MM.1S (cell line): ENCODE results near the gene CACNA2D1.

Experiments used
- DNase-seq: peaks from one replicate; pipeline ENCODE4 v3.0.0-alpha.2; 2015
- H2AFZ ChIP-seq: fragments of 300-600 bp; sonication (generic); 2 replicates; pipeline ENCODE4 v1.6.0; 2016; ENCODE audit warnings: antibody characterized with exemption, low read length
- H3F3A ChIP-seq: fragments of 300-600 bp; sonication (generic); 2 replicates; pipeline ENCODE4 v1.6.1; 2016; ENCODE audit warnings: mild to moderate bottlenecking, antibody characterized with exemption, low read length, moderate library complexity, mixed read lengths; ENCODE audit not compliant: insufficient read depth
- H3K27ac ChIP-seq: fragments of 300-600 bp; sonication (generic); 2 replicates; pipeline ENCODE4 v1.5.1; 2016; ENCODE audit warnings: mild to moderate bottlenecking, low read length
- H3K27me3 ChIP-seq: fragments of 300-600 bp; sonication (generic); replicated peaks from 2 replicates; pipeline ENCODE4 v1.6.0; 2016; ENCODE audit warnings: low read length; ENCODE audit not compliant: insufficient read depth
- H3K36me3 ChIP-seq: fragments of 300-600 bp; sonication (generic); replicated peaks from 2 replicates; pipeline ENCODE4 v1.6.1; 2016; ENCODE audit warnings: mild to moderate bottlenecking, low read length, mixed read lengths; ENCODE audit not compliant: insufficient read depth
- H3K4me1 ChIP-seq: fragments of 300-600 bp; sonication (generic); 2 replicates; pipeline ENCODE4 v1.6.1; 2016; ENCODE audit warnings: low read length, mixed read lengths
- H3K4me2 ChIP-seq: fragments of 300-600 bp; sonication (generic); 2 replicates; pipeline ENCODE4 v1.6.0; 2016; ENCODE audit warnings: low read depth, low read length
- H3K4me3 ChIP-seq: fragments of 300-600 bp; sonication (generic); 2 replicates; pipeline ENCODE4 v1.5.1; 2016; ENCODE audit warnings: low read length, mixed read lengths
- H3K79me2 ChIP-seq: fragments of 300-600 bp; sonication (generic); 2 replicates; pipeline ENCODE4 v1.6.1; 2016; ENCODE audit warnings: mixed run types, low read length, mixed read lengths
- H3K9ac ChIP-seq: fragments of 300-600 bp; sonication (generic); 2 replicates; pipeline ENCODE4 v1.6.1; 2016; ENCODE audit warnings: low read length, mixed read lengths
- H3K9me2 ChIP-seq: fragments of 300-600 bp; sonication (generic); replicated peaks from 2 replicates; pipeline ENCODE4 v1.6.1; 2016; ENCODE audit warnings: mild to moderate bottlenecking, low read length, mixed read lengths; ENCODE audit not compliant: insufficient read depth
- H3K9me3 ChIP-seq: fragments of 300-600 bp; sonication (generic); replicated peaks from 2 replicates; pipeline ENCODE4 v1.6.1; 2016; ENCODE audit warnings: mild to moderate bottlenecking, low read length, mixed read lengths; ENCODE audit not compliant: insufficient read depth
- H4K20me1 ChIP-seq: fragments of 300-600 bp; sonication (generic); 2 replicates; pipeline ENCODE4 v1.6.1; 2016; ENCODE audit warnings: mild to moderate bottlenecking, low read length, moderate library complexity, mixed read lengths; ENCODE audit not compliant: insufficient read depth
- EZH2 ChIP-seq: fragments of 300-600 bp; sonication (generic); optimal IDR thresholded peaks from 2 replicates; pipeline ENCODE3; 2017; ENCODE audit warnings: low read depth, mild to moderate bottlenecking, antibody characterized with exemption, low read length, mixed read lengths
- EZH2phosphoT487 ChIP-seq: fragments of 300-600 bp; sonication (generic); IDR thresholded peaks from 2 replicates; pipeline ENCODE4 v1.6.1; 2018; ENCODE audit warnings: antibody characterized with exemption, low read length
- TF ChIP-seq, protein P1 (sequence below): fragments of 300-600 bp; sonication (generic); IDR thresholded peaks from 2 replicates; pipeline ENCODE4 v1.5.1; 2016; ENCODE audit warnings: antibody characterized with exemption, low read length, mixed read lengths

Gene CACNA2D1

DNA sequence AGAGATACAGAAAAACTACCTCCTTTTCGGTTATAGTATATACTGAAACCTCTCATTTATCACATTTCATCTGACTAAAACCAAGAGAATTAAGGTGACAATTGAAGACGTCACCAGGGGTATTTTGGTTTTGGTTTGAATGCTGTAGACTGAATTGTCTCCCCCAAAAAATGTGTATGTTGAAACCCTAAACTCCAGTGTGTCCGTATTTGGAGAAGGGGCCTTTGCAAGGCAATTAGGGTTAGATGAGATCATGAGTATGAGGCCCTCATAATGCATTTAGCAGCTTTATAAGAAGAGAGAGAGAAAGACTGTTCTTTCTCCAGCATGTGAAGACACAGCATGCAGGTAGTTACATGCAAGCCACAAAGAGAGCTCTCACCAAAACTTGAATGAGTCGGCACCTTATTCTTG, 59.5 kb downstream of the CACNA2D1 start:
- no peak overlapping the region for H3K27ac ChIP-seq

GRCh38 chr7:82382276-82382675, 61.3 kb downstream of the CACNA2D1 start:
- DNase-seq = no peak
- TF ChIP-seq EZH2phosphoT487 (no peak), EZH2 (no peak)
- H3K27me3 ChIP-seq = no peaks in the 10 kb centered on the region
- no peak overlapping the region for H3K4me3 ChIP-seq
- no peaks in the 10 kb centered on the region for H3K4me1 ChIP-seq
- no peaks in the 10 kb centered on the region for H3K9me3 ChIP-seq
- no peaks in the 10 kb centered on the region for H4K20me1 ChIP-seq
- H3K79me2 ChIP-seq = no peaks in the 10 kb centered on the region
- no peak overlapping the region for H3K27ac ChIP-seq
- H3K9ac ChIP-seq = no peak overlapping the region
- H3K4me2 ChIP-seq = no peak overlapping the region
- H3F3A ChIP-seq = no peaks in the 10 kb centered on the region
- no peak overlapping the region for H2AFZ ChIP-seq
- no peaks in the 10 kb centered on the region for H3K9me2 ChIP-seq
- no peaks in the 10 kb centered on the region for H3K36me3 ChIP-seq

More for the DNA sequence above, 59.5 kb downstream of the CACNA2D1 start:
- no peaks in the 10 kb centered on the region for H3K27me3 ChIP-seq
- H4K20me1 ChIP-seq = no peaks in the 10 kb centered on the region
- H3K9me2 ChIP-seq = no peaks in the 10 kb centered on the region
- H3K4me1 ChIP-seq = no peaks in the 10 kb centered on the region
- DNase-seq = no peak
- no peak overlapping the region for H3K9ac ChIP-seq
- H3F3A ChIP-seq = no peaks in the 10 kb centered on the region
- H3K79me2 ChIP-seq = no peaks in the 10 kb centered on the region
- no peak overlapping the region for H3K4me3 ChIP-seq
- no peaks in the 10 kb centered on the region for H3K36me3 ChIP-seq
- no peaks in the 10 kb centered on the region for H3K9me3 ChIP-seq
- TF ChIP-seq EZH2 (no peak), EZH2phosphoT487 (no peak)
- TF ChIP-seq, protein P1, sequence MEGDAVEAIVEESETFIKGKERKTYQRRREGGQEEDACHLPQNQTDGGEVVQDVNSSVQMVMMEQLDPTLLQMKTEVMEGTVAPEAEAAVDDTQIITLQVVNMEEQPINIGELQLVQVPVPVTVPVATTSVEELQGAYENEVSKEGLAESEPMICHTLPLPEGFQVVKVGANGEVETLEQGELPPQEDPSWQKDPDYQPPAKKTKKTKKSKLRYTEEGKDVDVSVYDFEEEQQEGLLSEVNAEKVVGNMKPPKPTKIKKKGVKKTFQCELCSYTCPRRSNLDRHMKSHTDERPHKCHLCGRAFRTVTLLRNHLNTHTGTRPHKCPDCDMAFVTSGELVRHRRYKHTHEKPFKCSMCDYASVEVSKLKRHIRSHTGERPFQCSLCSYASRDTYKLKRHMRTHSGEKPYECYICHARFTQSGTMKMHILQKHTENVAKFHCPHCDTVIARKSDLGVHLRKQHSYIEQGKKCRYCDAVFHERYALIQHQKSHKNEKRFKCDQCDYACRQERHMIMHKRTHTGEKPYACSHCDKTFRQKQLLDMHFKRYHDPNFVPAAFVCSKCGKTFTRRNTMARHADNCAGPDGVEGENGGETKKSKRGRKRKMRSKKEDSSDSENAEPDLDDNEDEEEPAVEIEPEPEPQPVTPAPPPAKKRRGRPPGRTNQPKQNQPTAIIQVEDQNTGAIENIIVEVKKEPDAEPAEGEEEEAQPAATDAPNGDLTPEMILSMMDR = no peak
- H3K4me2 ChIP-seq = no peak overlapping the region
- no peak overlapping the region for H2AFZ ChIP-seq

GRCh38 chr7:82376739-82377138, 66.8 kb downstream of the CACNA2D1 start:
- H3K4me3 ChIP-seq = no peak overlapping the region
- H4K20me1 ChIP-seq = no peaks in the 10 kb centered on the region
- H3K9me3 ChIP-seq = no peaks in the 10 kb centered on the region
- H3K27me3 ChIP-seq = no peaks in the 10 kb centered on the region
- H3K27ac ChIP-seq = no peak overlapping the region
- H2AFZ ChIP-seq = no peak overlapping the region
- H3K4me1 ChIP-seq = no peaks in the 10 kb centered on the region
- H3K9me2 ChIP-seq = no peaks in the 10 kb centered on the region
- H3K36me3 ChIP-seq = no peaks in the 10 kb centered on the region
- no peak overlapping the region for H3K4me2 ChIP-seq
- DNase-seq = no peak
- H3K79me2 ChIP-seq = no peaks in the 10 kb centered on the region
- H3K9ac ChIP-seq = no peak overlapping the region
- TF ChIP-seq, protein P1 = no peak
- TF ChIP-seq EZH2phosphoT487 = no peak
- no peak for TF ChIP-seq EZH2
- no peaks in the 10 kb centered on the region for H3F3A ChIP-seq

GRCh38 chr7:82375713-82376112, 67.9 kb downstream of the CACNA2D1 start:
- no peaks in the 10 kb centered on the region for H3K36me3 ChIP-seq

More at GRCh38 chr7:82375713-82376112, 67.9 kb downstream of the CACNA2D1 start:
- no peak for TF ChIP-seq EZH2phosphoT487
- TF ChIP-seq EZH2 = no peak
- TF ChIP-seq, protein P1 = no peak
- Histone ChIP-seq H3K9me2 (no peaks in the 10 kb centered on the region), H3K9me3 (no peaks in the 10 kb centered on the region), H3K4me1 (no peaks in the 10 kb centered on the region), H2AFZ (no peak overlapping the region), H3K79me2 (no peaks in the 10 kb centered on the region), H3K4me3 (no peak overlapping the region), H3K27me3 (no peaks in the 10 kb centered on the region), H3K4me2 (no peak overlapping the region), H3K9ac (no peak overlapping the region), H4K20me1 (no peaks in the 10 kb centered on the region), H3K27ac (no peak overlapping the region), H3F3A (no peaks in the 10 kb centered on the region)
- DNase-seq = no peak
